ENCODE data around the gene NUP43. TPM values are rescaled to one million over a fixed set of nuclear protein-coding genes. Genes with fewer than 3 reads are reported as not detected.
A peak's percentile ranks its signal among the peaks of the same experiment; 100 is the strongest.

NUP43 gene
- total and polyA plus RNA-seq, 2 of the 13 experiments (the other 11 are each of a cell fraction or from before 2014, with no cell fraction given), result 38.9 to 85.1 TPM

DNA sequence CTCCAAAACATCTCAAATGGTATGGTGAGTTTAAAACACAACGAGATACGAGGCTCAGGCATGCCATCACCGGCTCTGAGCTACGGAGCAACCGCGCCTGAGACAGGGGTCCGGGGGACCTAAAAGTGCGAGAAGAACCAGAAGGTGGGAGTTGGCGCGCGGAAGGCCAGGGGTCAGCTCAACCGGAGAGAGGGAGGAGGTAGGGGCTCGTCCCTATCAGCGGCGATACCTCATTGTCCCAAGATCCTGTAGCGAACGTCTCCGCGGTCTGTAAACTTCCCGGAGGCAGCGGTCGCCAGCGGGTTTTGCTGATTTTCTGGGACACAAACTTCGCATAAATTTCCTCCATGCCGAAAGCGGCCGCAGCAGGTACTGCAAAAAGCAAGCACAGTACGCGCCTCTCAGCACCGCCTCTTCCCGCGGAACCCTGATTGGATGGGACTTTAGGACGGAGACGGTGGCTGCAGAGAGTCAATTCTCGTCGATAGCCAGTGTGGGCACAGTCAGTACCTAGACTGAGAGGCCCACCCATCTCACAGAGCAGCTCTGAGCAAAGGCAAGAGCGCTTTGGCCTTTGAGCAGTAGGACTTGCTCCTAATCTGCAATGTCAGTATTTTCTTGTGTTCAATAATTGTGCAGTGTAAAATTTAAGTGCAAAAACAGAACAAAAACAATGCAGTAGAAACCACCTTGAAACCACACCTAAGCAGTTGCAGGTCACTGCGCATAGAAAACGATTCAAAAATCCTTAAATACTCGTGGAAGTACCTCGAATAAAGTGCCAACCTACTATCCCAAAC lies at the start of gene NUP43 (continued):
- TF ChIP-seq ZNF276 (CRISPR knock-in tag; IDR thresholded peaks at IDR 0.05; ENCODE audit: low read depth) (peak; percentile 91; the same call in 1 of the 2 replicates), ZBTB10 (CRISPR knock-in tag; IDR thresholded peaks at IDR 0.05; ENCODE audit: borderline replicate concordance) (no peak), NBN (conservative IDR thresholded peaks at IDR 0.05) (no peak), ZFP36L1 (CRISPR knock-in tag; IDR thresholded peaks at IDR 0.05) (peak; percentile 97), U2AF2 (IDR thresholded peaks at IDR 0.05; ENCODE audit: low read depth, low read length) (0 out of 2 replicates have a peak, but pooled peaks have one; percentile 53), ZNF7 (CRISPR knock-in tag; IDR thresholded peaks at IDR 0.05) (no peak), ZNF639 (CRISPR knock-in tag; conservative IDR thresholded peaks at IDR 0.05) (0 out of 2 replicates have a peak, but pooled peaks have one; percentile 52), TRIM22 (IDR thresholded peaks at IDR 0.05) (no peak), BORCS8-MEF2B (CRISPR knock-in tag; IDR thresholded peaks at IDR 0.05) (peak; percentile 95), MAFG (CRISPR knock-in tag; IDR thresholded peaks at IDR 0.05) (no peak), MXD1 (CRISPR knock-in tag; IDR thresholded peaks at IDR 0.05) (no peak; the same call in 1 of the 2 replicates), SYNCRIP (IDR thresholded peaks at IDR 0.05; ENCODE audit: insufficient read depth, low read depth, low read length) (no peak), ZNF337 (CRISPR knock-in tag; IDR thresholded peaks at IDR 0.05; ENCODE audit: borderline replicate concordance, low read depth) (peak; percentile 92), ZFP41 (CRISPR knock-in tag; IDR thresholded peaks at IDR 0.05; ENCODE audit: borderline replicate concordance) (no peak)
- TF ChIP-seq, protein P1, sequence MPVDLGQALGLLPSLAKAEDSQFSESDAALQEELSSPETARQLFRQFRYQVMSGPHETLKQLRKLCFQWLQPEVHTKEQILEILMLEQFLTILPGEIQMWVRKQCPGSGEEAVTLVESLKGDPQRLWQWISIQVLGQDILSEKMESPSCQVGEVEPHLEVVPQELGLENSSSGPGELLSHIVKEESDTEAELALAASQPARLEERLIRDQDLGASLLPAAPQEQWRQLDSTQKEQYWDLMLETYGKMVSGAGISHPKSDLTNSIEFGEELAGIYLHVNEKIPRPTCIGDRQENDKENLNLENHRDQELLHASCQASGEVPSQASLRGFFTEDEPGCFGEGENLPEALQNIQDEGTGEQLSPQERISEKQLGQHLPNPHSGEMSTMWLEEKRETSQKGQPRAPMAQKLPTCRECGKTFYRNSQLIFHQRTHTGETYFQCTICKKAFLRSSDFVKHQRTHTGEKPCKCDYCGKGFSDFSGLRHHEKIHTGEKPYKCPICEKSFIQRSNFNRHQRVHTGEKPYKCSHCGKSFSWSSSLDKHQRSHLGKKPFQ (CRISPR knock-in tag; IDR thresholded peaks at IDR 0.05; ENCODE audit: insufficient replicate concordance), result no peak
- TF ChIP-seq, protein P2, sequence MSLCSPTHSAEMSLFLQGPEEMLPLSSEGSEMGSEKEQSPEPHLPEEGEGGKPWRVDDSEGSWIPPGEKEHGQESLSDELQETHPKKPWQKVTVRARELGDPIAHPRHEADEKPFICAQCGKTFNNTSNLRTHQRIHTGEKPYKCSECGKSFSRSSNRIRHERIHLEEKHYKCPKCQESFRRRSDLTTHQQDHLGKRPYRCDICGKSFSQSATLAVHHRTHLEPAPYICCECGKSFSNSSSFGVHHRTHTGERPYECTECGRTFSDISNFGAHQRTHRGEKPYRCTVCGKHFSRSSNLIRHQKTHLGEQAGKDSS (CRISPR knock-in tag; IDR thresholded peaks at IDR 0.05; ENCODE audit: borderline replicate concordance, low read depth), result peak; percentile 62; the same call in 1 of the 2 replicates

Measured in HepG2 (cell line).